HG03378 (cell line): ENCODE measurements around the gene CPO.
"Not testable (repeated sequence)": the region's sequence is repeated elsewhere in the genome, so short reads cannot be mapped to it uniquely, and the experiment has no call there.

Experiments used
- ATAC-seq: cut with Tn5 transposase; IDR thresholded peaks from one replicate; pipeline ENCODE4 v1.9.1; 2021; ENCODE audit warnings: mild to moderate bottlenecking, moderate library complexity; ENCODE audit not compliant: unreplicated experiment

Gene CPO, protein sequence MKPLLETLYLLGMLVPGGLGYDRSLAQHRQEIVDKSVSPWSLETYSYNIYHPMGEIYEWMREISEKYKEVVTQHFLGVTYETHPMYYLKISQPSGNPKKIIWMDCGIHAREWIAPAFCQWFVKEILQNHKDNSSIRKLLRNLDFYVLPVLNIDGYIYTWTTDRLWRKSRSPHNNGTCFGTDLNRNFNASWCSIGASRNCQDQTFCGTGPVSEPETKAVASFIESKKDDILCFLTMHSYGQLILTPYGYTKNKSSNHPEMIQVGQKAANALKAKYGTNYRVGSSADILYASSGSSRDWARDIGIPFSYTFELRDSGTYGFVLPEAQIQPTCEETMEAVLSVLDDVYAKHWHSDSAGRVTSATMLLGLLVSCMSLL

GRCh38 chr2:206939340-206939739 is at the start of gene CPO:
Gene CPO (plus strand): TSS chr2:206939518. CDS start chr2:206939600, 82 bp downstream.
- ATAC-seq: no peak

DNA sequence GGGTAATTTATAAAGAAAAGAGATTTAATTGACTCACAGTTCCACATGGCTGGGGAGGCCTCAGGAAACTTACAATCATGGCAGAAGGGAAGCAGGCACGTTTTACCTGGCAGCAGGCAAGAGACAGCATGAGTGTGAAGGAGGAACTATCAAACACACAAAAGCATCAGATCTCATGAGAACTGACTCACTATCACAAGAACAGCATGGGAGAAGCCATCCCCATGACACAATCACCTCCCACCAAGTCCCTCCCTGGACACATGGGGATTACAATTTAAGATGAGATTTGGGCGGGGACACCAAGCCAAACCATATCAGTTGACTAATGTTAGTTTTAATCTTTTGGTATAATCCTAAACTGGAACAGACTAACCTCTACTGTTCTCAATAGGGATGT is 49.1 kb upstream of the CPO start:
- ATAC-seq: no peak

- no peak for ATAC-seq
Measured at GRCh38 chr2:206890926-206891325, 48.4 kb upstream of the CPO start.

DNA sequence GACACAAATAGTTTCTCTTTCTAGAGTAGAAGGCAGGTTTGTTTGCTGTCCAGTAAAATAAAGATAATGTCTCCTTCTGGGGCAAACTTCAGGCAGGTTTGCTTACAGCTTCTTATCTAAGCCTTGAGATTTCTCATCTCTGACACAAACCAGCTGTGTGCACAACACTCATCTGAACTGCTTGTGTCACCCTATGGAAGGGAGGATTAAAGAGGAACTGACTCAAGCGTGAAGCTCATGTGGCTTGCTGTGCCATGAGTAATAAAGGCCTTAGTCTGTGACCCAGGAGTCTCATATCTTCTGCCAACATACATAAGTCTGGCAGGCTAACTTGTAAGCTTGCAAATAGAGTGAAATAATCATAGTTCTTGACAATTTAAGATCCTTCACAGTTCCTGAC is 24.2 kb upstream of the CPO start:
- peak; percentile 89 for ATAC-seq

GRCh38 chr2:206918263-206918662 is 21.1 kb upstream of the CPO start:
- no peak for ATAC-seq

DNA sequence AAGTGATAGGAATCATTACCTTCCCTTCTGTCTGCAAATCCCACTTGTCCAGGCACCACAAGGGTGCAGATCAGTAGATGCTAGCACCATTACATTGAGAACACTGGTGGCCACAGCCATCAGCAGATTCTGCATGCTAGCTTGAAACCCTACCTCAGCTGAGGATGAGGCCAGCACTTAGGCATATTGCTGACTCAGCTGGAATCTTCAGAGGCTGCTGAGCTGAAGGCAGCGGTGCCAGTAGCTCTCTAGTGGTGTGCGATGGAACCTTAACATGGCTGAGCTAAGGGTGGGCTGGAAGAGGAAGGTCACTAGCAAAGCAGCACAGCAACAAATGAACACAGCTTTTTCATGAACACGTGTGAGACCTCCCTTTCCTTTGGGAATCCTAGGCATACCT is 19.0 kb upstream of the CPO start:
- ATAC-seq: no peak

- ATAC-seq: no peak
Measured at GRCh38 chr2:206920951-206921350, 18.4 kb upstream of the CPO start.

GRCh38 chr2:206921529-206921928 is 17.8 kb upstream of the CPO start:
- ATAC-seq: no peak

DNA sequence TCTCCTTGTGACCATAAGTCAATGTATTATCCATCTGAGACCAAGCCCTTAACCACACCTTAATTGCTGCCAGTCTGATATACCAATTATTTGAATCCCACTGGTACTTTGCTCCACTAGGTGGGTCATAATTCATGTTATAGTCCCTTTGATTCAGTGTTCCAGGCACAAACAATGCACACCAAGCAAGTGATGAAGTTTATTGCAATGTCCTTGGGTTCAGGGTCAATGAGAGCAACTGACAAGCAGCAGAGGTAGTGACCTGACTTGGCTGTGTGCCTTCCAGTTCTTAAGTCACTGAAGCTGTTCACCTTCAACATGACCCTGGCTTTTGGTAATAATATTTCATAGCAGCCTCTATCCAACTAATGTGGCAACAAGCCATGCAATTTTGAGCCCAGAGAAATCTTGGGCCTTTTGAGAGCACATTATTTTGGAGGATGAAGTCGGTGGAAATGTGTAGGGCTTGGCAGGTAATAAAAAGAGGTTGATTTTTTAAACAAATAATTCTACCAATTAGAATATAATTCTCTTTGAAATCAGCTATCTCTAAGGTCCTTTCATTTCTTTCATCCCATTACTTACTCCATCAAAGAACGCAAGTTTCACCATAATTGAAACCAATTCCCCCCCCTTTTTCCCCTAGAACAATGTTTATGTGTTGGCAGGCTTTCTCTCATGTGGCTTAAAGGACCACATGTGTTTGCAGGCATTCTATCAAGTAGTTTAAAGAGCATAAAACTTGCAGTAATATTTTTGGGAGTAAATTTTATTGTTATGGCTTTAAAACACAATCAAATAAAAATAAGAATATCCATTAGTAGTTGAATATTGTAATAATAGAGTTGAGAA is 3.1 kb upstream of the CPO start:
- no peak for ATAC-seq

DNA sequence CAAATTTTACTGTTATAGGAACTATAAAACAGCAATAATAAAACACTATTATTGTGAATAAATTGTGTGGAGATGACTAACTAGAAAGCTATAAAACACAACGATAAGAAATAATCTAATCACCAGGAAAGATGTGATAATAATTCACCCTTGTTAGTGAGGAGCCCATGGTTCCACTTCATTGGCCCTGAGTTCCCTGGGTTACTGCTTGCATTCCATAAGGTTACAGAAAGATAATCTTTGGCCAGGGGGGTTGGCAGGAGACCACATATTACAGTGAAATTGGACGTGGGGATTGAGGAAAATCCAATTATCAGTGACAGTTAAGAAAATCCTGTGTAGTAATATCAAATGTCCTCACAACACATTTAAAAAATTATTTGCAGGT is 2.5 kb upstream of the CPO start:
- ATAC-seq: no peak

DNA sequence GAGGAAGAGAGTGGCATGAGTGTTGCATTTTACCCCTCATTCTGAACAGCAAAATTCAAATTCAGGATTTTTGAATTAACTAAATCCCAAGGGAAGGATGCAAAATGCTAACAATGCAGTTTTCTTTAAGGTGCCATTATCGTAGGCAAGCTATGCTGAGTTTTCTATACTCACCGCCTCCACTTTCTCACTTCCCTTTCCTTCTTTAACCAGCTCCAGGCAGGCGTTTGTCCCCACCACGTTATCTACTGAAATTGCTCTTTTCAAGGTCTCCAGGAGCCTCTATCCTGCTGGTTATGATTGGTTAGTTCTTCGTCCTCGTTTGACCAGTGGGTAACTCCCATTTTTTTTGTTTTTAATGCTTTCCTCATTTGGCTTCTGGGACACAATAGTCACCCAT is 1.8 kb upstream of the CPO start:
- ATAC-seq: peak; percentile 97

- no peak for ATAC-seq
Measured at GRCh38 chr2:206940546-206940945, 1.2 kb downstream of the CPO start.

GRCh38 chr2:206942592-206943478 is 3.5 kb downstream of the CPO start:
- no peak for ATAC-seq

GRCh38 chr2:206953404-206953803 is 14.1 kb downstream of the CPO start:
- not testable (repeated sequence) for ATAC-seq

- ATAC-seq: no peak
Measured at GRCh38 chr2:206955253-206955652, 15.9 kb downstream of the CPO start.

DNA sequence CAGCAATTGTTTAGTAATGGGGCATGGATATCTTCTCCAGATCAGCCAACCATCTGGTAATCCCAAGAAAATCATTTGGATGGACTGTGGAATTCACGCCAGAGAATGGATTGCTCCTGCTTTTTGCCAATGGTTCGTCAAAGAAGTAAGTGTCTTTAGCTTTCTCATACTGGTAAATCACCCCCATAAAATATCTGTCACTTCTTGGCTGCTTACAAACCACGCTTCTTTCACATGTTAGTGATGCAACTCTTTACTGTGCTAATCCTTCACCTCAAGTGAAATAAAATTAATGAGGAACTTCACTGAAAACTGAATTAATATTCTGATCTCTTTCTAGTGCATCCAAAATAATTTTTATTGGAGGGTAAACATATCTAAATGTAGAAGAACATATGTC is 18.9 kb downstream of the CPO start:
- ATAC-seq: no peak

DNA sequence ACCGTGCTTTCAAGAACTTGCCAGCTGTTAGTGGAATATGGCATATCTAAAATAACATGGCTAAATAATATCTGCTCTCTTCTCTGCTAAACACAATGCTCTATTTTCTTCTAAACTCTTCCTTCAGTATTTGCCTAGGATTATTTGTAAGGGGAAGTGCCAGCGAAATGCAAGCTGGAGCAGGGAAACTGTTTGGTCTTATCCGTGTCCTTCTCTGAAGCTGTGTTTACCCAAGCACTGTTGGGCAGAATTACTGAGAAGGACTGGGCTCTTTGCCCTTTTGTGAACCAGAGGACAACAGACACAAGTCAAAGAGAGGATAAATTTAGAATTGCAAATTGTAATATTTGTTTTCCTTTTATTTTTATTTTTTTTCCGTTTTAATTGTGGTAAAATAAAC is 23.6 kb downstream of the CPO start:
- no peak for ATAC-seq

DNA sequence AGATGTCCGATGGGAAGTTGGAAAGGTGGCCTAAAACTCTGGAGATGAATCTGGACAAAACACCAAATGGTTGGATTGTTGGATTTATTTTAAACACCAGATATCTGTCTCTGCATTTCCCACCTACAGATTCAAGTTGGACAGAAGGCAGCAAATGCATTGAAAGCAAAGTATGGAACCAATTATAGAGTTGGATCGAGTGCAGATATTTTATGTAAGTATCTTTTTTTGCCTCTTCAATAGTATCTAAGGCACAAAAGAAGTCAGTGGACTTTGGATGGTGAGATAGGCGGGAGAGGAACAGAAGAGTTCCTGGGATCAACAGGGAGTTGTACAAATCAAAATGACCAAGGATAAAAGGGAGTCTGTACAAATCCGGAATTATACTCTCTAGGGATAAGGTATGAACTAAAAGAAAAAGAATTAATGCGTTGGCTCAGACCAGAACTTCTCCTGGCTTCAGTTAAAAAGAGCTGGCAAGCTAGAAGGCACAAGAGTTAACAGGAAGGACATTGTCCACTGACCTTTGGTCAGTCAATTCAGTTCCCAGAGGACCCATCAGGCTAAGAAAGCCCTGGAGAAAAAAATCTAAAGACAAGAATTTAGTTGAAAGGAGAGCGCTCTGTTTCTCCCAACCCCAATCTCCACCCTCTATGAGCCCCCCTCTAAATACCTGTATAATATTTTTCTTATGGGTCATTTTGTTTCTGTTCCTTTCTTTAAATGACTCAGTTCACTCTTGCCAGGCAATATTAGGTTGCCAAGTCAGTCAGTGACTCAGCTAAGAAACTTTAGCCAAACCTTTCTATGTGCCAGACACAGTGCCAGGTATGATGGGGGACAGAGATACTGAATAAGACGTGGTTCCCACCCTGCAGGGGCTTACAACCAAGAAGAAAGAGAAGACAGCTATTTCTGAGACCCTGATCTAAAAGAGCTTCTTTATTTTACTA is 29.1 kb downstream of the CPO start:
- no peak for ATAC-seq

GRCh38 chr2:206969192-206969591 is 29.9 kb downstream of the CPO start:
- no peak for ATAC-seq
